ENCODE measurements around the gene AVEN.

GRCh38 chr15:34065941-34066340, 26.9 kb upstream of the AVEN start:
- TF ChIP-seq CTCF (conservative IDR thresholded peaks at IDR 0.05; ENCODE audit: low read depth, low read length) (no peak), EZH2 (IDR thresholded peaks at IDR 0.05; ENCODE audit: borderline replicate concordance, low read depth, low read length, poor library complexity, severe bottlenecking) (no peak)
